Chondrocyte (in vitro differentiated cells): Measurements from ENCODE around the gene MOK. TPM values are rescaled to one million over a fixed set of nuclear protein-coding genes. Genes with fewer than 3 reads are reported as not detected.
A peak's percentile ranks its signal among the peaks of the same experiment; 100 is the strongest.

ENCODE experiments used
- DNase-seq: peaks from one replicate; pipeline ENCODE4 v3.0.0; 2021; ENCODE audit warnings: mixed read lengths, low spot score
- H3K27ac Mint-ChIP-seq: one replicate; pipeline ENCODE4 v1.8.0; 2021; ENCODE audit warnings: mild to moderate bottlenecking, moderate library complexity, mixed read lengths; ENCODE audit not compliant: unreplicated experiment
- H3K27me3 Mint-ChIP-seq: 2 replicates; pipeline ENCODE4 v1.8.0; 2021; ENCODE audit warnings: low read depth, mixed read lengths
- H3K36me3 Mint-ChIP-seq: 2 replicates; pipeline ENCODE4 v1.8.0; 2021; ENCODE audit warnings: low read depth, mixed read lengths
- H3K4me1 Mint-ChIP-seq: 2 replicates; pipeline ENCODE4 v1.8.0; 2021; ENCODE audit warnings: low read depth, mild to moderate bottlenecking, mixed read lengths
- H3K4me3 Mint-ChIP-seq: one replicate; pipeline ENCODE4 v1.8.0; 2021; ENCODE audit warnings: mild to moderate bottlenecking, moderate library complexity, mixed read lengths; ENCODE audit not compliant: unreplicated experiment
- H3K9me3 Mint-ChIP-seq: 2 replicates; pipeline ENCODE4 v1.8.0; 2021; ENCODE audit warnings: low read depth, mixed read lengths
- CTCF ChIP-seq: fragments of 200-600 bp; sonication (generic); IDR thresholded peaks from 2 replicates; pipeline ENCODE4 v1.5.0; 2021; ENCODE audit warnings: antibody characterized with exemption, mild to moderate bottlenecking, moderate library complexity
- total RNA-seq: library from RNA; stranded (reverse); gene quantifications from 3 replicates; pipeline ENCODE4 v1.2.1, GENCODE V29; 2021

The MOK gene
- total RNA-seq, 1 donor from 2014 or later, result 3.8 TPM

GRCh38 chr14:102182190-102182589, 122.8 kb downstream of the MOK start:
- Mint-ChIP-seq H3K4me1 (peaks cover 52% of the 10 kb centered on the region), H3K36me3 (no peaks in the 10 kb centered on the region), H3K27ac (no peak overlapping the region), H3K4me3 (no peak overlapping the region), H3K27me3 (no peaks in the 10 kb centered on the region), H3K9me3 (no peaks in the 10 kb centered on the region)
- TF ChIP-seq CTCF, result no peak
- DNase-seq, result no peak

GRCh38 chr14:102181187-102181586, 123.8 kb downstream of the MOK start:
- H3K9me3 Mint-ChIP-seq, result no peaks in the 10 kb centered on the region
- TF ChIP-seq CTCF, result no peak
- no peak overlapping the region for H3K4me3 Mint-ChIP-seq
- H3K36me3 Mint-ChIP-seq, result no peaks in the 10 kb centered on the region
- H3K27ac Mint-ChIP-seq, result peak overlapping the region; percentile 8
- H3K4me1 Mint-ChIP-seq, result peaks cover 45% of the 10 kb centered on the region
- H3K27me3 Mint-ChIP-seq, result no peaks in the 10 kb centered on the region
- DNase-seq, result no peak

GRCh38 chr14:102180248-102180998, 124.5 kb downstream of the MOK start:
- Mint-ChIP-seq H3K27me3 (no peaks in the 10 kb centered on the region), H3K9me3 (no peaks in the 10 kb centered on the region), H3K27ac (no peak overlapping the region), H3K4me3 (no peak overlapping the region), H3K4me1 (peaks cover 42% of the 10 kb centered on the region), H3K36me3 (no peaks in the 10 kb centered on the region)
- no peak for DNase-seq
- TF ChIP-seq CTCF, result no peak

Other genes with a start within 250 kb of the MOK start
- gene HSP90AA1, start 218.1 kb downstream of the MOK start, total RNA-seq, result 239 to 400 TPM (median 242 TPM) in 3 replicates
- 20.8 to 28.8 TPM (median 23.0 TPM) in 3 replicates for gene WDR20, start 165.3 kb downstream of the MOK start, total RNA-seq
- 8.2 to 11.4 TPM (median 8.2 TPM) in 3 replicates for gene ZNF839, start 14.6 kb upstream of the MOK start, total RNA-seq
- 24.1 to 34.3 TPM (median 26.8 TPM) in 3 replicates for gene CINP, start 57.7 kb upstream of the MOK start, total RNA-seq
- gene TECPR2, start 57.8 kb upstream of the MOK start, total RNA-seq, result 29.0 to 34.4 TPM (median 32.2 TPM) in 3 replicates
- gene ANKRD9, start 204.6 kb upstream of the MOK start, total RNA-seq, result 17.3 to 19.5 TPM (median 18.0 TPM) in 3 replicates